ENCODE results near the gene MYRF. TPM values are rescaled to one million over a fixed set of nuclear protein-coding genes. Genes with fewer than 3 reads are reported as not detected.

Gene MYRF
- total RNA-seq, 1 donor from 2014 or later = 62.1 TPM

- peak overlapping the region; percentile 82 for H3K27ac Mint-ChIP-seq
- no peak for TF ChIP-seq CTCF (conservative IDR thresholded peaks at IDR 0.05)
- H3K4me1 Mint-ChIP-seq (ENCODE audit: unreplicated experiment) = peaks cover 25% of the 10 kb centered on the region
- no peak overlapping the region for H3K4me3 Mint-ChIP-seq
- H3K9me3 Mint-ChIP-seq = no peaks in the 10 kb centered on the region
- H3K27me3 Mint-ChIP-seq = no peaks in the 10 kb centered on the region
- DNase-seq (ENCODE audit: extremely low spot score, unreplicated experiment) = no peak
- no peaks in the 10 kb centered on the region for H3K36me3 Mint-ChIP-seq
Observed at GRCh38 chr11:61768376-61769076, 16.1 kb downstream of the MYRF start.

- Mint-ChIP-seq H3K27me3 (no peaks in the 10 kb centered on the region), H3K27ac (no peak overlapping the region), H3K36me3 (no peaks in the 10 kb centered on the region), H3K4me3 (no peak overlapping the region), H3K9me3 (no peaks in the 10 kb centered on the region), H3K4me1 (ENCODE audit: unreplicated experiment) (peaks cover 28% of the 10 kb centered on the region)
- DNase-seq (ENCODE audit: extremely low spot score, unreplicated experiment) = no peak
- TF ChIP-seq CTCF (conservative IDR thresholded peaks at IDR 0.05) = peak; percentile 55
Observed at GRCh38 chr11:61769169-61769920, 16.9 kb downstream of the MYRF start.

GRCh38 chr11:61769946-61770683, 17.7 kb downstream of the MYRF start:
- Mint-ChIP-seq H3K9me3 (no peaks in the 10 kb centered on the region), H3K36me3 (no peaks in the 10 kb centered on the region), H3K27me3 (no peaks in the 10 kb centered on the region), H3K4me3 (no peak overlapping the region), H3K4me1 (ENCODE audit: unreplicated experiment) (peaks cover 29% of the 10 kb centered on the region), H3K27ac (no peak overlapping the region)
- no peak for TF ChIP-seq CTCF (conservative IDR thresholded peaks at IDR 0.05)
- DNase-seq (ENCODE audit: extremely low spot score, unreplicated experiment) = no peak

- Mint-ChIP-seq H3K36me3 (no peaks in the 10 kb centered on the region), H3K9me3 (no peaks in the 10 kb centered on the region), H3K4me3 (no peak overlapping the region), H3K27me3 (no peaks in the 10 kb centered on the region), H3K27ac (peak overlapping the region; percentile 73), H3K4me1 (ENCODE audit: unreplicated experiment) (peaks cover 33% of the 10 kb centered on the region)
- no peak for TF ChIP-seq CTCF (conservative IDR thresholded peaks at IDR 0.05)
- DNase-seq (ENCODE audit: extremely low spot score, unreplicated experiment) = no peak
Observed at GRCh38 chr11:61771195-61771894, 18.9 kb downstream of the MYRF start.

- Mint-ChIP-seq H3K4me3 (no peak overlapping the region), H3K36me3 (no peaks in the 10 kb centered on the region), H3K4me1 (ENCODE audit: unreplicated experiment) (peaks cover 33% of the 10 kb centered on the region), H3K27me3 (no peaks in the 10 kb centered on the region), H3K9me3 (no peaks in the 10 kb centered on the region), H3K27ac (no peak overlapping the region)
- DNase-seq (ENCODE audit: extremely low spot score, unreplicated experiment) = no peak
- TF ChIP-seq CTCF (conservative IDR thresholded peaks at IDR 0.05) = no peak
Observed at GRCh38 chr11:61771985-61772455, 19.6 kb downstream of the MYRF start.

Data from type B pancreatic cell (in vitro differentiated cells).